ENCODE data around the gene GJB4.
"Not testable (repeated sequence)": the region's sequence is repeated elsewhere in the genome, so short reads cannot be mapped to it uniquely, and the experiment has no call there.

Gene GJB4

DNA sequence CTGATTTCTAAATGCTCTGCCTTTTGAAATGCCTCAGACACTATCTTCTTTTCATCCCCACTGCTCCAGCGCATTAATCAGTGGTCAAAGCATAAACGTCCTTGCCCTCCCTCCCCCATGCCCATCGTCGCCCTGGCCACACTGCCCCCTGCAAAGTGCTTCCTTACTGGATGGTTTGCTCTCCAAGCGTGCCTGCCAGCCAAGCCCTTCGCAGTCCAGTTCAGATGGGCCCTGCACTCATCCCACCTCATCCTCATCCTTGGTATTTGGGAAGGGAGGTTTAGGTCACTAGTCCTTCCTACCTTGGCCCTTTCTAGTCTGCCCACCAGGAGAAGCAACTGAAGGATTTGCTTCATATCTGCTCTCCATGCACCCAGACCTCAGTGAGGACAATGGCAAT lies 36.4 kb downstream of the GJB4 start:
- no peak for DNase-seq (ENCODE audit: low read depth in 2 of 2)

DNA sequence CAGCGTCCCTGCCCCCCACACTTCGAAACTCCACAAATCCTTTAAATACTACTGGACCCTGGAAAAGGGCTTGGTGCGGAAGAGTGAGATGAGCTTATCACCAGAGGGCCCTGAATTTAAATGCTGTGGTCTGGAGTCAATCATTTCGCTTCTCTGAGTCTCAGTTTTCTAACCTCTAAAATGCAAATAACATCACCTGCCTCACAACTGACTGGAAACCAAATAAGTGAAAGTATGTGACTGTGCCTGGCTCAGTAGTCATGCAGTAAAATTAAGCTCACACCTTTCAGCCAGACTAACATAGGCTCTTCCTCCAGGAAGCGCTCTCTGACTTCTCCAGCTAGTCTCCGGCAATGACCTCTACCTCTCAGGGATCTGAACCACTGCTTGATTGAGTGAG lies 37.5 kb downstream of the GJB4 start:
- no peak for DNase-seq (ENCODE audit: low read depth in 2 of 2)

DNA sequence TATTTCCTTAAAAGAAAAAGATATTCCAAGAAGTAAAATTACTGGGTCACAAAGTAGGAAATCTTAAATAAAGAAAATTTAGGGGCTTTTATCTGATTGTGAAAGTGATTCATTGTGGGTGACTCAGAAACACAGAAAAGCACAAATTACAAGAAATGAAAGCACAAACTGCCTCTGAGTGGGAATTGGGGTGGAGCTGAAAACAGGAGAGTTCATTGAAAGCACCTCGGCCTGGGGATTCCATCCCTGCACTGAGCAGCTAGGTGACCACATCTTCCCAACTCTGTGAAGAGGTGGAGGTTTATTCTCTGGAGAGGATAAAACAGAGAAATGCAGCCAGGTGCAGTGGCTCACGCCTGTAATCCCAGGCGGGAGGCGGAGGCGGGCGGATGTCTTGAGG lies 40.7 kb downstream of the GJB4 start:
- no peak for DNase-seq (ENCODE audit: low read depth in 2 of 2)

DNA sequence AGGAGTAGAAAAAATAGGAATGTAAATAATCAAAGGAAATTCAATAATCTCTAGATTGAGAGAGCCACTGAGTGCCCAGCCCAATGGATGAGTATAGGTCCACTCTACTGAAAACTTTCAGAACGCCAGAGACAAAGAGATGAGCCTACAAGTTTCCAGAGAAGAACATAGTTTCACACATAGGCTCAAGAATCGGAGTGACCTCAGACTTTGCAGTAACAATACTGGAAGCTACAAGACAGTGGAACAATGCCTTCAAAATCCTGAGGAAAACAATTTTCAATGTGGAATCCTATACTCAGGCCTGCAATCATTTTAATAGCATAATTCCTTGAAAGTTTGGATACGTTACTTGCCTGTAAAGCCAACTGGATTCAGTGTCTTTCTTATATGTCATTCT lies 44.2 kb downstream of the GJB4 start:
- no peak for DNase-seq (ENCODE audit: low read depth in 2 of 2)

DNA sequence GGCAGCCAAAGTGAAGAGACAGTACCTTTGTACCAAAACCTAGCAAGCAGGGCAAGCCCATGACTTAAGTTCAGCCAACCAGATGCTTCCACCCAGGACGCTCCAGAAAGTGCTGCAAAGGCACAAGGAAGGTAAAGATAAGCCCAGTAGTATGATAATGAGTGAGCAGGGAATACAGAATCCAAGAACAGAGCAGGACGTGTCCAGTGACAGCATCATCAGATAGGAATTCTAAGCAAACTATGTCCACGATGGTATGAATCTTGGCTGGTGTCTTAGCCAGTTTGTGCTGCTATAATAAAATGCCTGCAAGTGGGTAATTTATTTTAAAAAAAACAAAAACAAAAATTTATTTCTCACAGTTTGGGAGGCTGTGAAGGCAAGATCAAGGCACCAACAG lies 46.9 kb downstream of the GJB4 start:
- no peak for DNase-seq (ENCODE audit: low read depth in 2 of 2)

DNA sequence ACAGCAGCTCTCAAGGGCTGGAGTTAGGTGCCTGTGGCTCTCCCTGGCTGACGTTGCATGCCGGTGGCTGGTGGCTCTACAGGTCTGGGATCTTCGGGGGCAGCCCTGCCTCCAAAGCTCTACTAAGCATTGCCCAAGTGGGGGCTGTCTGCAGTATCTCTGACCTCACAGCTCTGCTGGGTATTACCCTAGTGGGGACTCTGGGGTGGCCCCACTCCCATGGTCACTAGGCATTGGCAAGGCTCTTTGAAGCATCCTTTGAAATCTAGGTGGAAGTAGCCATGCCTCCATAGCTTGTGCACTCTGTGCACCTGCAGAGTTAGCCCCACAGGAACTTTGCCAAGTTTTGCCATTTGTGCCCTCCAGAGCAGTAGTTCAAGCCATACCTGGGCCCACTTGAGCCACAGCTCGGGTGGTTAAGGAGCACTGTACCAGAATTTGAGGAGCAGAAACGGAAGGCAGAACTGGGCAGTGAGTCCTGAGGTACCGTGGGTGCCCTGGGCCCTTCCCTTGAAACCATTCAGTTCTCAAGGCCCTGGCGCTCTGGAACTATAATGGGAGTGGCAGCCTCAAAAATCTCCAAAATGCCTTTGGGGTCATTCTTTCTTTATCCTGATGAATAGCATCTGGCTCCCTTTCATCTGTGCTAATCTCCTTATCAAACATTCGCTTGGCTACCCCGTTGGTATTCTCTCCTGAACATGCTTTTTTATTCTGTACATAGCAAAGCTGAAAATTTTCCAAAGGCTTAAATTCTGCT lies 48.7 kb downstream of the GJB4 start:
- no peak for DNase-seq (ENCODE audit: low read depth in 2 of 2)

DNA sequence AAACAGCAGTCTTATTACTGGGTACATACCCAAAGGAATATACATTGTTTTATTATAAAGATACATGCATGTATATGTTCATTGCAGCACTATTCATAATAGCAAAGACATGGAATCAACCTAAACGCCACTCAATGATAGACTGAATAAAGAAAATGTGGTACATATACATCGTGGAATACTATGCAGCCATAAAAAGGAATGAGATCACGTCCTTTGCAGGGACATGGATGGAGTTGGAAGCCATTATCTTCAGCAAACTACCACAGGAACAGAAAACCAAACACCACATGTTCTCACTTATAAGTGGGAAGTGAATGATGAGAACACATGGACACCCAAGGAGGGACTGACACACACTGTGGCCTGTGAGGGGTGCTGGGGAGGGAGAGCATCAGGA lies 51.2 kb downstream of the GJB4 start:
- DNase-seq (ENCODE audit: low read depth in 2 of 2), result not testable (repeated sequence)

All from stimulated activated CD8-positive, alpha-beta memory T cell treated with anti-CD3 and anti-CD28 coated beads, Interleukin-2, amount 100 ng/mL, for 48 hours (primary cell).